Hepatocyte (in vitro differentiated cells): Measurements from ENCODE around the gene LELP1. TPM values are rescaled to one million over a fixed set of nuclear protein-coding genes. Genes with fewer than 3 reads are reported as not detected.

ENCODE experiments used
- DNase-seq: peaks from one replicate; pipeline ENCODE4 v3.0.0-alpha.2; 2016; ENCODE audit warnings: low spot score
- H2AFZ ChIP-seq: fragments of 200-600 bp; sonication (generic); 2 replicates; pipeline ENCODE4 v1.6.0; 2016; ENCODE audit warnings: antibody characterized with exemption, mild to moderate bottlenecking
- H3K27ac ChIP-seq: fragments of 200-600 bp; sonication (generic); 2 replicates; pipeline ENCODE4 v1.5.1; 2016; ENCODE audit warnings: mild to moderate bottlenecking
- H3K27me3 ChIP-seq: fragments of 200-600 bp; sonication (generic); 2 replicates; pipeline ENCODE4 v1.6.1; 2016
- H3K36me3 ChIP-seq: fragments of 200-600 bp; sonication (generic); replicated peaks from 2 replicates; pipeline ENCODE4 v1.5.1; 2016; ENCODE audit warnings: low read depth; ENCODE audit not compliant: insufficient read depth
- H3K4me1 ChIP-seq: fragments of 200-600 bp; sonication (generic); 2 replicates; pipeline ENCODE4 v1.5.1; 2016; ENCODE audit warnings: mild to moderate bottlenecking, moderate library complexity; ENCODE audit not compliant: insufficient read depth
- H3K4me2 ChIP-seq: fragments of 200-600 bp; sonication (generic); 2 replicates; pipeline ENCODE4 v1.6.0; 2016
- H3K4me3 ChIP-seq: fragments of 200-600 bp; sonication (generic); 2 replicates; pipeline ENCODE4 v1.5.1; 2016; ENCODE audit warnings: mild to moderate bottlenecking
- H3K79me2 ChIP-seq: fragments of 200-600 bp; sonication (generic); 2 replicates; pipeline ENCODE4 v1.6.0; 2017; ENCODE audit warnings: mild to moderate bottlenecking
- H3K9me2 ChIP-seq: fragments of 200-600 bp; sonication (generic); replicated peaks from 2 replicates; pipeline ENCODE4 v1.6.0; 2017; ENCODE audit warnings: mild to moderate bottlenecking; ENCODE audit not compliant: insufficient read depth
- H3K9me3 ChIP-seq: fragments of 200-600 bp; sonication (generic); 2 replicates; pipeline ENCODE4 v1.5.1; 2016; ENCODE audit warnings: low read depth, mild to moderate bottlenecking
- H4K20me1 ChIP-seq: fragments of 200-600 bp; sonication (generic); 2 replicates; pipeline ENCODE4 v1.6.0; 2016; ENCODE audit warnings: mild to moderate bottlenecking; ENCODE audit not compliant: insufficient read depth, poor library complexity, severe bottlenecking
- CTCF ChIP-seq: fragments of 200-600 bp; sonication (generic); IDR thresholded peaks from 2 replicates; pipeline ENCODE4 v1.5.1; 2016; ENCODE audit warnings: antibody characterized with exemption, mild to moderate bottlenecking; ENCODE audit not compliant: poor library complexity
- EZH2 ChIP-seq: fragments of 200-600 bp; sonication (generic); IDR thresholded peaks from 2 replicates; pipeline ENCODE4 v1.6.1; 2016; ENCODE audit warnings: antibody characterized with exemption, mild to moderate bottlenecking, borderline replicate concordance
- EZH2phosphoT487 ChIP-seq: fragments of 200-600 bp; sonication (generic); IDR thresholded peaks from one replicate; pipeline ENCODE4 v1.6.1; 2018; ENCODE audit warnings: antibody characterized with exemption, mild to moderate bottlenecking, low read depth, moderate library complexity; ENCODE audit not compliant: unreplicated experiment, severe bottlenecking
- WGBS: methylation state at CpG from one replicate; pipeline ENCODE4 v1.1.6; 2016; ENCODE audit warnings: low lambda C conversion rate; ENCODE audit errors: missing lambda C conversion rate; 5-methylcytosine and 5-hydroxymethylcytosine counted together
- polyA plus RNA-seq: library from polyadenylated mRNA; unstranded; fragments of >200 nt; fragmentation: Nextera tagmentation; extraction: Ambion mirVana; gene quantifications from 2 replicates; pipeline ENCODE4 v1.2.1, GENCODE V29; 2016
- total RNA-seq: library from RNA; depleted of rRNA; stranded (reverse); fragments of >200 nt; gene quantifications from 2 replicates; pipeline ENCODE4 v1.2.3, GENCODE V29; 2014

LELP1 gene
- total and polyA plus RNA-seq, 2 experiments from 2014 or later, result not detected

- DNase-seq, result no peak
- H4K20me1 ChIP-seq, result no peaks in the 10 kb centered on the region
- no peak for TF ChIP-seq CTCF
- no peaks in the 10 kb centered on the region for H3K27me3 ChIP-seq
- no peak overlapping the region for H2AFZ ChIP-seq
- H3K4me3 ChIP-seq, result no peak overlapping the region
- H3K36me3 ChIP-seq, result no peaks in the 10 kb centered on the region
- 71% methylated on average over 3 of the region's 3 CpGs for WGBS
- no peaks in the 10 kb centered on the region for H3K4me1 ChIP-seq
- H3K4me2 ChIP-seq, result no peak overlapping the region
- no peaks in the 10 kb centered on the region for H3K9me3 ChIP-seq
- no peaks in the 10 kb centered on the region for H3K79me2 ChIP-seq
- no peak overlapping the region for H3K27ac ChIP-seq
- no peaks in the 10 kb centered on the region for H3K9me2 ChIP-seq
Observed at GRCh38 chr1:153251562-153251961, 48.3 kb downstream of the LELP1 start.

GRCh38 chr1:153251988-153252387 lies 48.8 kb downstream of the LELP1 start:
- Histone ChIP-seq H4K20me1 (no peaks in the 10 kb centered on the region), H3K79me2 (no peaks in the 10 kb centered on the region), H2AFZ (no peak overlapping the region), H3K27ac (no peak overlapping the region), H3K4me3 (no peak overlapping the region), H3K4me1 (no peaks in the 10 kb centered on the region), H3K36me3 (no peaks in the 10 kb centered on the region), H3K9me2 (no peaks in the 10 kb centered on the region), H3K9me3 (no peaks in the 10 kb centered on the region), H3K4me2 (no peak overlapping the region), H3K27me3 (no peaks in the 10 kb centered on the region)
- 83% methylated on average over 4 of the region's 4 CpGs for WGBS
- DNase-seq, result no peak
- TF ChIP-seq CTCF (no peak), EZH2phosphoT487 (no peak), EZH2 (no peak)

GRCh38 chr1:153253076-153253475 lies 49.8 kb downstream of the LELP1 start:
- Histone ChIP-seq H4K20me1 (no peaks in the 10 kb centered on the region), H3K36me3 (no peaks in the 10 kb centered on the region), H3K4me2 (no peak overlapping the region), H3K4me1 (no peaks in the 10 kb centered on the region), H3K9me3 (no peaks in the 10 kb centered on the region), H3K4me3 (no peak overlapping the region), H3K27me3 (no peaks in the 10 kb centered on the region), H3K9me2 (no peaks in the 10 kb centered on the region), H2AFZ (no peak overlapping the region), H3K79me2 (no peaks in the 10 kb centered on the region), H3K27ac (no peak overlapping the region)
- DNase-seq, result no peak
- WGBS, result 61% methylated on average over 2 of the region's 2 CpGs
- no peak for TF ChIP-seq EZH2phosphoT487
- TF ChIP-seq EZH2, result no peak
- no peak for TF ChIP-seq CTCF

GRCh38 chr1:153253693-153254092 lies 50.5 kb downstream of the LELP1 start:
- TF ChIP-seq CTCF (no peak), EZH2 (no peak), EZH2phosphoT487 (no peak)
- H4K20me1 ChIP-seq, result no peaks in the 10 kb centered on the region
- H3K27ac ChIP-seq, result no peak overlapping the region
- H3K27me3 ChIP-seq, result no peaks in the 10 kb centered on the region
- no peaks in the 10 kb centered on the region for H3K4me1 ChIP-seq
- WGBS, result 39% methylated on average over 1 of the region's 1 CpG
- no peak overlapping the region for H3K4me2 ChIP-seq
- H3K9me3 ChIP-seq, result no peaks in the 10 kb centered on the region
- no peaks in the 10 kb centered on the region for H3K36me3 ChIP-seq
- no peak overlapping the region for H3K4me3 ChIP-seq
- no peak overlapping the region for H2AFZ ChIP-seq
- no peaks in the 10 kb centered on the region for H3K79me2 ChIP-seq
- DNase-seq, result no peak
- no peaks in the 10 kb centered on the region for H3K9me2 ChIP-seq
